Measurements from ENCODE around the gene CTNNBL1.

GRCh38 chr20:37838769-37839431, 145.1 kb downstream of the CTNNBL1 start:
- TF ChIP-seq POLR2A (IDR thresholded peaks at IDR 0.05; ENCODE audit: low read length), result no peak
- no peak for TF ChIP-seq GATA1 (IDR thresholded peaks at IDR 0.05; ENCODE audit: low read depth, low read length)

All from erythroblast (primary cell).